Liver (tissue), 9 donors: ENCODE data around the gene DLGAP5. TPM values are rescaled to one million over a fixed set of nuclear protein-coding genes. Genes with fewer than 3 reads are reported as not detected.

ENCODE experiments used
- DNase-seq: peaks from one replicate; pipeline ENCODE4 v3.0.0-alpha.2; 2017; ENCODE audit warnings: low spot score
- H3K27ac ChIP-seq, 2 donors: one replicate each; pipeline ENCODE4 v1.7.0; 2013; ENCODE audit warnings: inconsistent platforms in 2 of 2, low read length in 2 of 2, control low read depth in 1 of 2, low read depth in 1 of 2, mild to moderate bottlenecking in 1 of 2
- H3K27me3 ChIP-seq, 4 donors: one replicate each; pipeline versions ENCODE4 v1.6.1 to v1.7.0; 2013; ENCODE audit warnings: low read length in 3 of 4, inconsistent platforms in 1 of 4, mild to moderate bottlenecking in 1 of 4, moderate library complexity in 1 of 4; ENCODE audit not compliant: control insufficient read depth in 4 of 4, insufficient read depth in 4 of 4
- H3K36me3 ChIP-seq, 4 donors: one replicate each; pipeline versions ENCODE4 v1.6.1 to v1.7.0; 2013; ENCODE audit warnings: low read length in 3 of 4, mild to moderate bottlenecking in 3 of 4, low read depth in 1 of 4, moderate library complexity in 1 of 4; ENCODE audit not compliant: control insufficient read depth in 4 of 4, insufficient read depth in 3 of 4
- H3K4me1 ChIP-seq, 4 donors: one replicate each; pipeline versions ENCODE4 v1.6.1 to v1.7.0; 2013; ENCODE audit warnings: low read length in 3 of 4, mild to moderate bottlenecking in 3 of 4, moderate library complexity in 1 of 4; ENCODE audit not compliant: control insufficient read depth in 4 of 4, insufficient read depth in 4 of 4
- H3K4me3 ChIP-seq, 3 donors: one replicate each; pipeline versions ENCODE4 v1.6.1 to v1.7.0; 2013; ENCODE audit warnings: low read length in 3 of 3, control low read depth in 1 of 3, low read depth in 1 of 3, mild to moderate bottlenecking in 1 of 3
- H3K9ac ChIP-seq, 2 donors: one replicate each; pipeline ENCODE4 v1.7.0; 2013; ENCODE audit warnings: low read length in 2 of 2, mild to moderate bottlenecking in 2 of 2, moderate library complexity in 2 of 2, control low read depth in 1 of 2, low read depth in 1 of 2
- H3K9me3 ChIP-seq, 4 donors: one replicate each; pipeline versions ENCODE4 v1.6.1 to v1.7.0; 2013; ENCODE audit warnings: low read length in 3 of 4; ENCODE audit not compliant: control insufficient read depth in 4 of 4
- ATF3 ChIP-seq: IDR thresholded peaks from 2 replicates; pipeline ENCODE4 v1.6.1; 2016; ENCODE audit warnings: antibody characterized with exemption
- CTCF ChIP-seq: fragments of 150-350 bp; IDR thresholded peaks from 2 replicates; pipeline ENCODE4 v1.5.1; 2017; ENCODE audit warnings: improper control_type of control experiment, low read depth, low read length; ENCODE audit not compliant: missing input control
- EGR1 ChIP-seq, 2 donors: IDR thresholded peaks; 2 replicates each; pipeline ENCODE4 v1.6.1; 2016 to 2018; ENCODE audit warnings: antibody characterized with exemption in 2 of 2, low read depth in 2 of 2
- FOXA1 ChIP-seq: IDR thresholded peaks from 2 replicates; pipeline ENCODE4 v1.6.1; 2016; ENCODE audit warnings: antibody characterized with exemption
- FOXA2 ChIP-seq: IDR thresholded peaks from 2 replicates; pipeline ENCODE4 v1.6.1; 2016; ENCODE audit warnings: antibody characterized with exemption
- HNF4A ChIP-seq, 2 donors: conservative IDR thresholded peaks; 2 replicates each; pipeline ENCODE4 v1.6.1; 2016; ENCODE audit warnings: antibody characterized with exemption in 2 of 2, mild to moderate bottlenecking in 2 of 2
- HNF4G ChIP-seq: IDR thresholded peaks from 2 replicates; pipeline ENCODE4 v1.6.1; 2016; ENCODE audit warnings: antibody characterized with exemption
- JUND ChIP-seq, 2 donors: IDR thresholded peaks; 2 replicates each; pipeline ENCODE4 v1.6.1; 2016; ENCODE audit warnings: antibody characterized with exemption in 2 of 2
- MAX ChIP-seq: IDR thresholded peaks from 2 replicates; pipeline ENCODE4 v1.6.1; 2016; ENCODE audit warnings: antibody characterized with exemption
- NR2F2 ChIP-seq: IDR thresholded peaks from 2 replicates; pipeline ENCODE4 v1.6.1; 2016; ENCODE audit warnings: antibody characterized with exemption
- RAD21 ChIP-seq, 2 donors: IDR thresholded peaks; 2 replicates each; pipeline ENCODE4 v1.6.1; 2016; ENCODE audit warnings: antibody characterized with exemption in 2 of 2, mild to moderate bottlenecking in 2 of 2
- REST ChIP-seq: IDR thresholded peaks from 2 replicates; pipeline ENCODE4 v1.6.1; 2016; ENCODE audit warnings: antibody characterized with exemption, mild to moderate bottlenecking
- RXRA ChIP-seq, 2 donors: IDR thresholded peaks; 2 replicates each; pipeline ENCODE4 v1.6.1; 2017 to 2018; ENCODE audit warnings: antibody characterized with exemption in 2 of 2, mild to moderate bottlenecking in 1 of 2
- SP1 ChIP-seq: IDR thresholded peaks from 2 replicates; pipeline ENCODE4 v1.6.1; 2018; ENCODE audit warnings: antibody characterized with exemption, mild to moderate bottlenecking
- ZBTB33 ChIP-seq: IDR thresholded peaks from 2 replicates; pipeline ENCODE4 v1.6.1; 2016; ENCODE audit warnings: antibody characterized with exemption
- WGBS: extraction: QIAGEN DNeasy Blood & Tissue Kit; methylation state at CpG from one replicate; pipeline ENCODE4 v1.1.7; 2013; 5-methylcytosine and 5-hydroxymethylcytosine counted together
- polyA plus RNA-seq, 2 donors: library from polyadenylated mRNA; stranded (reverse) in 1 of 2; unstranded in 1 of 2; fragments of 200-250 nt in 1 of 2; fragments of >200 nt in 1 of 2; fragmentation: Nextera tagmentation in 1 of 2; extraction: Ambion mirVana in 1 of 2; gene quantifications; one replicate each; pipeline versions ENCODE4 v1.2.1 to v1.2.3, GENCODE V29; 2013 to 2015
- total RNA-seq, 2 donors: library from RNA; depleted of rRNA; stranded (reverse); fragments of >200 nt; gene quantifications; one replicate each; pipeline ENCODE4 v1.2.3, GENCODE V29; 2014
- donor health status: healthy.
- donor health status: healthy.
- donor health status: healthy.
- donor health status: healthy.
- donor health status: healthy.

DLGAP5 gene
- total and polyA plus RNA-seq, 4 donors: under 0.01 to 42.5 (median 0.70) TPM

- H3K27ac ChIP-seq: no peak overlapping the region
- no peak overlapping the region for H3K9ac ChIP-seq
- H3K4me1 ChIP-seq: no peaks in the 10 kb centered on the region
- no peak for TF ChIP-seq FOXA2
- no peak for TF ChIP-seq SP1
- no peak for TF ChIP-seq EGR1 (IDR thresholded peaks at IDR 0.05; ENCODE audit: low read depth in 2 of 2)
- no peak for TF ChIP-seq ATF3
- no peak for TF ChIP-seq NR2F2
- TF ChIP-seq HNF4G: no peak
- TF ChIP-seq REST: no peak
- TF ChIP-seq JUND (IDR thresholded peaks at IDR 0.05): no peak
- no peak for TF ChIP-seq ZBTB33
- TF ChIP-seq MAX: no peak
- no peaks in the 10 kb centered on the region for H3K27me3 ChIP-seq
- 81% methylated on average over 13 of the region's 13 CpGs for WGBS
- H3K4me3 ChIP-seq: no peak overlapping the region
- H3K9me3 ChIP-seq: no peaks in the 10 kb centered on the region
- H3K36me3 ChIP-seq: no peaks in the 10 kb centered on the region
- no peak for DNase-seq
These were observed 70.6 kb downstream of the DLGAP5 start for GRCh38 chr14:55120571-55121495.

GRCh38 chr14:55118761-55119160, 72.6 kb downstream of the DLGAP5 start:
- TF ChIP-seq FOXA1 (no peak), EGR1 (IDR thresholded peaks at IDR 0.05; ENCODE audit: low read depth in 2 of 2) (no peak), MAX (no peak), JUND (IDR thresholded peaks at IDR 0.05) (no peak), RAD21 (IDR thresholded peaks at IDR 0.05) (no peak), NR2F2 (no peak), CTCF (no peak), ATF3 (no peak), RXRA (IDR thresholded peaks at IDR 0.05) (no peak), HNF4G (no peak), REST (no peak), FOXA2 (no peak), ZBTB33 (no peak), HNF4A (conservative IDR thresholded peaks at IDR 0.05) (no peak)
- 72% methylated on average over 3 of the region's 3 CpGs for WGBS
- peak overlapping the region; percentile 8 to 44 for H3K27ac ChIP-seq
- no peaks in the 10 kb centered on the region for H3K36me3 ChIP-seq
- no peaks in the 10 kb centered on the region for H3K27me3 ChIP-seq
- H3K4me3 ChIP-seq: no peak overlapping the region
- no peaks in the 10 kb centered on the region for H3K9me3 ChIP-seq
- DNase-seq: no peak
- no peaks in the 10 kb centered on the region for H3K4me1 ChIP-seq
- no peak overlapping the region for H3K9ac ChIP-seq
